AG08395 (cell line): ENCODE results near the gene CAV1.
A peak's percentile ranks its signal among the peaks of the same experiment; 100 is the strongest.

Source experiments
- DNase-seq: peaks from one replicate; pipeline ENCODE4 v3.0.0; 2012; ENCODE audit warnings: mixed read lengths, low spot score

The CAV1 gene

GRCh38 chr7:116557901-116558300, 33.1 kb downstream of the CAV1 start:
- DNase-seq, result no peak

- no peak for DNase-seq
These were observed 35.5 kb downstream of the CAV1 start for GRCh38 chr7:116560021-116560970.

- DNase-seq, result peak; percentile 27
These were observed 37.1 kb downstream of the CAV1 start for GRCh38 chr7:116561697-116562483.

GRCh38 chr7:116562529-116563121, 37.8 kb downstream of the CAV1 start:
- no peak for DNase-seq

- DNase-seq, result no peak
These were observed 41.1 kb downstream of the CAV1 start for GRCh38 chr7:116565981-116566380.

- no peak for DNase-seq
These were observed 41.8 kb downstream of the CAV1 start for GRCh38 chr7:116566666-116567065.

- peak; percentile 84 for DNase-seq
These were observed 44.9 kb downstream of the CAV1 start for GRCh38 chr7:116569737-116570136.

- no peak for DNase-seq
These were observed 45.5 kb downstream of the CAV1 start for GRCh38 chr7:116570306-116570705.

GRCh38 chr7:116571037-116571436, 46.2 kb downstream of the CAV1 start:
- DNase-seq, result peak; percentile 54

- DNase-seq, result no peak
These were observed 46.7 kb downstream of the CAV1 start for GRCh38 chr7:116571552-116571951.

- DNase-seq, result no peak
These were observed 47.2 kb downstream of the CAV1 start for GRCh38 chr7:116572036-116572435.

GRCh38 chr7:116573541-116573940, 48.7 kb downstream of the CAV1 start:
- no peak for DNase-seq

- DNase-seq, result no peak
These were observed 49.4 kb downstream of the CAV1 start for GRCh38 chr7:116574025-116574822.

GRCh38 chr7:116575853-116576252, 51.0 kb downstream of the CAV1 start:
- no peak for DNase-seq

- DNase-seq, result peak; percentile 83
These were observed 51.8 kb downstream of the CAV1 start for GRCh38 chr7:116576350-116577319.

- DNase-seq, result peak; percentile 5
These were observed 52.6 kb downstream of the CAV1 start for GRCh38 chr7:116577320-116577871.

- no peak for DNase-seq
These were observed 53.7 kb downstream of the CAV1 start for GRCh38 chr7:116578526-116578925.

GRCh38 chr7:116579322-116579721, 54.5 kb downstream of the CAV1 start:
- no peak for DNase-seq

- no peak for DNase-seq
These were observed 55.0 kb downstream of the CAV1 start for GRCh38 chr7:116579835-116580234.

- DNase-seq, result peak; percentile 47
These were observed 57.4 kb downstream of the CAV1 start for GRCh38 chr7:116582164-116582732.
